Measurements from ENCODE around the gene LCA5L.

GRCh38 chr21:39374046-39374445 lies 71.5 kb downstream of the LCA5L start:
- no peak for TF ChIP-seq POLR2A (IDR thresholded peaks at IDR 0.05)
- no peak for TF ChIP-seq CTCF (IDR thresholded peaks at IDR 0.05)

Measured in adrenal gland (tissue), 5 donors.